Fibroblast of the aortic adventitia (primary cell): ENCODE measurements around the gene ARID3B. TPM values are rescaled to one million over a fixed set of nuclear protein-coding genes. Genes with fewer than 3 reads are reported as not detected.

Source experiments
- DNase-seq: peaks from one replicate; pipeline ENCODE4 v3.0.0-alpha.2; 2010; ENCODE audit warnings: low read depth
- H3K4me3 ChIP-seq: 2 replicates; pipeline ENCODE4 v1.5.1; 2011; ENCODE audit warnings: low read depth, mild to moderate bottlenecking, control low read depth, low read length, moderate library complexity
- CTCF ChIP-seq: IDR thresholded peaks from 2 replicates; pipeline ENCODE4 v1.5.1; 2011; ENCODE audit warnings: mild to moderate bottlenecking, low read length, control low read depth, inconsistent platforms; ENCODE audit not compliant: insufficient read depth
- total RNA-seq: library from RNA; depleted of rRNA; stranded (reverse); fragments of >200 nt; gene quantifications from 2 replicates; pipeline ENCODE4 v1.2.3, GENCODE V29; 2012; ENCODE audit warnings: low replicate concordance

ARID3B gene
- total RNA-seq, 1 donor = 2.5 TPM

- TF ChIP-seq CTCF = no peak
Measured at GRCh38 chr15:74579001-74579400, 38.0 kb downstream of the ARID3B start.

GRCh38 chr15:74580538-74581350 lies 39.7 kb downstream of the ARID3B start:
- DNase-seq = no peak
- TF ChIP-seq CTCF = no peak
- no peak overlapping the region for H3K4me3 ChIP-seq

More at GRCh38 chr15:74579001-74579400, 38.0 kb downstream of the ARID3B start:
- no peak for DNase-seq
- no peak overlapping the region for H3K4me3 ChIP-seq

- TF ChIP-seq CTCF = no peak
- no peak overlapping the region for H3K4me3 ChIP-seq
- no peak for DNase-seq
Measured at GRCh38 chr15:74584204-74584603, 43.2 kb downstream of the ARID3B start.

GRCh38 chr15:74584779-74585178 lies 43.8 kb downstream of the ARID3B start:
- no peak overlapping the region for H3K4me3 ChIP-seq
- TF ChIP-seq CTCF = no peak
- no peak for DNase-seq

GRCh38 chr15:74585191-74585590 lies 44.2 kb downstream of the ARID3B start:
- TF ChIP-seq CTCF = no peak
- DNase-seq = no peak
- no peak overlapping the region for H3K4me3 ChIP-seq

- DNase-seq = no peak
- no peak overlapping the region for H3K4me3 ChIP-seq
- TF ChIP-seq CTCF = no peak
Measured at GRCh38 chr15:74585857-74586256, 44.8 kb downstream of the ARID3B start.

- no peak overlapping the region for H3K4me3 ChIP-seq
- DNase-seq = no peak
- TF ChIP-seq CTCF = no peak
Measured at GRCh38 chr15:74589826-74590225, 48.8 kb downstream of the ARID3B start.
